Measurements from ENCODE around the gene BIRC2.

DNA sequence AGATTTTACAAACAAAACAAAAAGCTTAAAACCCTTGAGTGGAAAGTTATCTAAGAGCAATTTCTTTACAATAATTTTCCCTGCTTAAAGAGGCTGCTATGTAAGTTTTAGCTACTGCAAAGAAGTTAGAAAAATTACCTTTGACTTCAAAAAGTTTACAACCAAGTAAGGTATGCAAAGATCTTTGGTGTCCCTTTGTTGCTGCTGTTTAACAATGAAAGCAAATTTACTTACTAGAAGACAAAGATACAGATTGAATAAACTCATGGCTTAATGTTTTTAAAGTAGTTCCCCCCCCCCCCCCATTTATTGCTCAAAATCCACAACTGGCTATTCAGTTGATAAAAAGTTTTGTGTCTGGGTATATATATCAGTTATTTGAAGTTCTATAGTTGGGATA is 79.6 kb downstream of the BIRC2 start:
- TF ChIP-seq, protein P1, sequence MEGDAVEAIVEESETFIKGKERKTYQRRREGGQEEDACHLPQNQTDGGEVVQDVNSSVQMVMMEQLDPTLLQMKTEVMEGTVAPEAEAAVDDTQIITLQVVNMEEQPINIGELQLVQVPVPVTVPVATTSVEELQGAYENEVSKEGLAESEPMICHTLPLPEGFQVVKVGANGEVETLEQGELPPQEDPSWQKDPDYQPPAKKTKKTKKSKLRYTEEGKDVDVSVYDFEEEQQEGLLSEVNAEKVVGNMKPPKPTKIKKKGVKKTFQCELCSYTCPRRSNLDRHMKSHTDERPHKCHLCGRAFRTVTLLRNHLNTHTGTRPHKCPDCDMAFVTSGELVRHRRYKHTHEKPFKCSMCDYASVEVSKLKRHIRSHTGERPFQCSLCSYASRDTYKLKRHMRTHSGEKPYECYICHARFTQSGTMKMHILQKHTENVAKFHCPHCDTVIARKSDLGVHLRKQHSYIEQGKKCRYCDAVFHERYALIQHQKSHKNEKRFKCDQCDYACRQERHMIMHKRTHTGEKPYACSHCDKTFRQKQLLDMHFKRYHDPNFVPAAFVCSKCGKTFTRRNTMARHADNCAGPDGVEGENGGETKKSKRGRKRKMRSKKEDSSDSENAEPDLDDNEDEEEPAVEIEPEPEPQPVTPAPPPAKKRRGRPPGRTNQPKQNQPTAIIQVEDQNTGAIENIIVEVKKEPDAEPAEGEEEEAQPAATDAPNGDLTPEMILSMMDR (IDR thresholded peaks at IDR 0.05) = no peak
- no peak for TF ChIP-seq POLR2A (IDR thresholded peaks at IDR 0.05)

Measured in testis (tissue), 2 donors.